Activated naive CD8-positive, alpha-beta T cell treated with anti-CD3 and anti-CD28 coated beads, Interleukin-2, amount 10 ng/mL, durations not matched to agents 7 days and 5 days (primary cell): ENCODE results near the gene TNIP3. TPM values are rescaled to one million over a fixed set of nuclear protein-coding genes. Genes with fewer than 3 reads are reported as not detected.
"Not testable (repeated sequence)": the region's sequence is repeated elsewhere in the genome, so short reads cannot be mapped to it uniquely, and the experiment has no call there.

Source experiments
- ATAC-seq: fragments of 150-1000 bp; cut with Tn5 transposase; one replicate; pipeline ENCODE4 v1.10.0; 2021; ENCODE audit warnings: low read depth, moderate library complexity
- POLR2A ChIA-PET: fragments of 350-600 bp; sonication (Branson Sonifier 250); formaldehyde crosslinking; loops from one replicate; lab custom pipeline; 2021; ENCODE audit warnings: antibody characterized with exemption; lab: Charles Lee
- DNase-seq: peaks from one replicate; pipeline ENCODE4 v3.0.0; 2021
- H3K27ac Mint-ChIP-seq: one replicate; pipeline ENCODE4 v1.8.0; 2022; ENCODE audit warnings: mild to moderate bottlenecking, mixed read lengths
- H3K27me3 Mint-ChIP-seq: one replicate; pipeline ENCODE4 v1.8.0; 2022; ENCODE audit warnings: mild to moderate bottlenecking, moderate library complexity, mixed read lengths
- H3K36me3 Mint-ChIP-seq: one replicate; pipeline ENCODE4 v1.8.0; 2021; ENCODE audit warnings: mild to moderate bottlenecking, mixed read lengths
- H3K4me1 Mint-ChIP-seq: one replicate; pipeline ENCODE4 v1.8.0; 2021; ENCODE audit warnings: mixed read lengths
- H3K4me3 Mint-ChIP-seq: one replicate; pipeline ENCODE4 v1.8.0; 2022; ENCODE audit warnings: mild to moderate bottlenecking, moderate library complexity, mixed read lengths
- H3K9me3 Mint-ChIP-seq: one replicate; pipeline ENCODE4 v1.8.0; 2021; ENCODE audit warnings: mixed read lengths
- total RNA-seq, 2 experiments: library from RNA; stranded (reverse); gene quantifications; one replicate each; pipeline ENCODE4 v1.2.3, GENCODE V29; 2021

The TNIP3 gene
- total RNA-seq, 2 experiments from 2014 or later: 3.0 to 3.8 TPM

- Mint-ChIP-seq H3K9me3 (peaks cover 2% of the 10 kb centered on the region), H3K27me3 (no peaks in the 10 kb centered on the region), H3K27ac (peak overlapping the region; percentile 82), H3K4me1 (peaks cover 40% of the 10 kb centered on the region), H3K36me3 (peaks cover 6% of the 10 kb centered on the region), H3K4me3 (peak overlapping the region; percentile 74)
- DNase-seq: peak; percentile 55
- ATAC-seq: peak; percentile 100
- POLR2A ChIA-PET: interaction anchor here (0.8 to 2.2 kb wide), 3 partner anchors 9 to 51 kb away, joined by 3 to 9 read pairs (median 3); no protein-coding TSS in a partner anchor
Observed at GRCh38 chr4:121189326-121190215, 25.4 kb upstream of the TNIP3 start.

- DNase-seq: no peak
- no peak overlapping the region for H3K4me3 Mint-ChIP-seq
- no peaks in the 10 kb centered on the region for H3K27me3 Mint-ChIP-seq
- H3K27ac Mint-ChIP-seq: no peak overlapping the region
- ATAC-seq: no peak
- H3K4me1 Mint-ChIP-seq: peaks cover 46% of the 10 kb centered on the region
- H3K36me3 Mint-ChIP-seq: peaks cover 6% of the 10 kb centered on the region
- POLR2A ChIA-PET: interaction anchor here (1.0 kb wide), 1 partner anchor 48 kb away, joined by 4 read pairs; no protein-coding TSS in a partner anchor
- peaks cover 2% of the 10 kb centered on the region for H3K9me3 Mint-ChIP-seq
Observed at GRCh38 chr4:121187206-121187605, 23.1 kb upstream of the TNIP3 start.

GRCh38 chr4:121185960-121186359, 21.8 kb upstream of the TNIP3 start:
- Mint-ChIP-seq H3K4me3 (no peak overlapping the region), H3K9me3 (peaks cover 2% of the 10 kb centered on the region), H3K36me3 (peaks cover 6% of the 10 kb centered on the region), H3K27ac (no peak overlapping the region), H3K27me3 (no peaks in the 10 kb centered on the region), H3K4me1 (peaks cover 47% of the 10 kb centered on the region)
- ATAC-seq (no peak), DNase-seq (no peak)
- POLR2A ChIA-PET: no interaction called here

- DNase-seq (no peak), ATAC-seq (no peak)
- Mint-ChIP-seq H3K36me3 (peaks cover 15% of the 10 kb centered on the region), H3K9me3 (peaks cover 3% of the 10 kb centered on the region), H3K4me3 (no peak overlapping the region), H3K27me3 (no peaks in the 10 kb centered on the region), H3K27ac (no peak overlapping the region), H3K4me1 (peaks cover 41% of the 10 kb centered on the region)
- POLR2A ChIA-PET: interaction anchor here (1.7 kb wide), 1 partner anchor 70 kb away, joined by 6 read pairs; no protein-coding TSS in a partner anchor
Observed at GRCh38 chr4:121183989-121184388, 19.9 kb upstream of the TNIP3 start.

GRCh38 chr4:121183361-121183760, 19.2 kb upstream of the TNIP3 start:
- peak overlapping the region; percentile 7 for H3K27ac Mint-ChIP-seq
- H3K36me3 Mint-ChIP-seq: peaks cover 15% of the 10 kb centered on the region
- H3K27me3 Mint-ChIP-seq: no peaks in the 10 kb centered on the region
- H3K4me1 Mint-ChIP-seq: peaks cover 41% of the 10 kb centered on the region
- ATAC-seq: no peak
- POLR2A ChIA-PET: interaction anchor here (1.0 to 1.7 kb wide), 3 partner anchors 28 to 71 kb away, joined by 3 to 6 read pairs (median 5); no protein-coding TSS in a partner anchor
- H3K4me3 Mint-ChIP-seq: no peak overlapping the region
- peaks cover 3% of the 10 kb centered on the region for H3K9me3 Mint-ChIP-seq
- DNase-seq: no peak

GRCh38 chr4:121182296-121182695, 18.2 kb upstream of the TNIP3 start:
- peak overlapping the region; percentile 86 for H3K27ac Mint-ChIP-seq
- H3K4me3 Mint-ChIP-seq: peak overlapping the region; percentile 87
- H3K27me3 Mint-ChIP-seq: no peaks in the 10 kb centered on the region
- POLR2A ChIA-PET: interaction anchor here (1.2 to 1.7 kb wide), 3 partner anchors 25 to 72 kb away, joined by 5 to 6 read pairs (median 6); no protein-coding TSS in a partner anchor
- H3K9me3 Mint-ChIP-seq: peaks cover 3% of the 10 kb centered on the region
- DNase-seq (no peak), ATAC-seq (peak; percentile 79)
- H3K36me3 Mint-ChIP-seq: peaks cover 15% of the 10 kb centered on the region
- H3K4me1 Mint-ChIP-seq: peaks cover 44% of the 10 kb centered on the region

- ATAC-seq: peak; percentile 43
- H3K4me3 Mint-ChIP-seq: peak overlapping the region; percentile 87
- H3K9me3 Mint-ChIP-seq: peaks cover 3% of the 10 kb centered on the region
- H3K27me3 Mint-ChIP-seq: no peaks in the 10 kb centered on the region
- H3K4me1 Mint-ChIP-seq: peaks cover 46% of the 10 kb centered on the region
- H3K27ac Mint-ChIP-seq: peak overlapping the region; percentile 83
- DNase-seq: no peak
- POLR2A ChIA-PET: interaction anchor here (1.1 to 1.2 kb wide), 2 partner anchors 9 to 24 kb away, joined by 6 to 9 read pairs; no protein-coding TSS in a partner anchor
- peaks cover 12% of the 10 kb centered on the region for H3K36me3 Mint-ChIP-seq
Observed at GRCh38 chr4:121181493-121181892, 17.4 kb upstream of the TNIP3 start.

GRCh38 chr4:121180558-121180957, 16.4 kb upstream of the TNIP3 start:
- peak; percentile 29 for ATAC-seq
- Mint-ChIP-seq H3K4me1 (peaks cover 46% of the 10 kb centered on the region), H3K27ac (peak overlapping the region; percentile 83), H3K9me3 (peaks cover 3% of the 10 kb centered on the region), H3K36me3 (peaks cover 12% of the 10 kb centered on the region), H3K27me3 (no peaks in the 10 kb centered on the region), H3K4me3 (peak overlapping the region; percentile 87)
- no peak for DNase-seq
- POLR2A ChIA-PET: interaction anchor here (1.1 kb wide), 1 partner anchor 10 kb away, joined by 9 read pairs; no protein-coding TSS in a partner anchor

GRCh38 chr4:121177246-121178137, 13.4 kb upstream of the TNIP3 start:
- H3K36me3 Mint-ChIP-seq: peaks cover 14% of the 10 kb centered on the region
- H3K9me3 Mint-ChIP-seq: peaks cover 1% of the 10 kb centered on the region
- no peak for DNase-seq
- ATAC-seq: no peak
- POLR2A ChIA-PET: no interaction called here
- peaks cover 42% of the 10 kb centered on the region for H3K4me1 Mint-ChIP-seq
- no peak overlapping the region for H3K27ac Mint-ChIP-seq
- no peaks in the 10 kb centered on the region for H3K27me3 Mint-ChIP-seq
- H3K4me3 Mint-ChIP-seq: no peak overlapping the region

- H3K9me3 Mint-ChIP-seq: peaks cover 6% of the 10 kb centered on the region
- POLR2A ChIA-PET: interaction anchor here (1.2 kb wide), 1 partner anchor 11 kb away, joined by 3 read pairs; no protein-coding TSS in a partner anchor
- H3K27me3 Mint-ChIP-seq: no peaks in the 10 kb centered on the region
- ATAC-seq: no peak
- no peak overlapping the region for H3K27ac Mint-ChIP-seq
- H3K36me3 Mint-ChIP-seq: peaks cover 19% of the 10 kb centered on the region
- DNase-seq: no peak
- no peak overlapping the region for H3K4me3 Mint-ChIP-seq
- H3K4me1 Mint-ChIP-seq: peaks cover 39% of the 10 kb centered on the region
Observed at GRCh38 chr4:121176082-121176934, 12.2 kb upstream of the TNIP3 start.

GRCh38 chr4:121171477-121171876, 7.4 kb upstream of the TNIP3 start:
- POLR2A ChIA-PET, H3K27me3 Mint-ChIP-seq, H3K27ac Mint-ChIP-seq, DNase-seq, H3K4me3 Mint-ChIP-seq, ATAC-seq: not testable (repeated sequence)
- H3K4me1 Mint-ChIP-seq: peaks cover 18% of the 10 kb centered on the region
- peaks cover 16% of the 10 kb centered on the region for H3K36me3 Mint-ChIP-seq
- H3K9me3 Mint-ChIP-seq: peaks cover 10% of the 10 kb centered on the region
